Endodermal cell (in vitro differentiated cells): Measurements from ENCODE around the gene ACSS1. TPM values are rescaled to one million over a fixed set of nuclear protein-coding genes. Genes with fewer than 3 reads are reported as not detected.

Experiments
- DNase-seq: peaks from one replicate; pipeline ENCODE4 v3.0.0-alpha.2; 2017
- H3K27ac ChIP-seq: 2 replicates; pipeline ENCODE4 v1.5.1; 2013; ENCODE audit warnings: mild to moderate bottlenecking, low read depth, low read length, moderate library complexity
- H3K27me3 ChIP-seq: 2 replicates; pipeline ENCODE4 v1.6.1; 2013; ENCODE audit warnings: mild to moderate bottlenecking, low read length, moderate library complexity; ENCODE audit not compliant: insufficient read depth, control insufficient read depth, poor library complexity, severe bottlenecking
- H3K36me3 ChIP-seq: 2 replicates; pipeline ENCODE4 v1.7.0; 2013; ENCODE audit warnings: mild to moderate bottlenecking, low read length, moderate library complexity; ENCODE audit not compliant: control insufficient read depth, insufficient read depth
- H3K4me1 ChIP-seq: one replicate; pipeline ENCODE4 v1.7.0; 2013; ENCODE audit warnings: low read length; ENCODE audit not compliant: control insufficient read depth, insufficient read depth
- H3K4me3 ChIP-seq: 2 replicates; pipeline ENCODE4 v1.5.1; 2013; ENCODE audit warnings: mild to moderate bottlenecking, low read length, moderate library complexity
- H3K9ac ChIP-seq: 2 replicates; pipeline ENCODE4 v1.6.1; 2013; ENCODE audit warnings: mild to moderate bottlenecking, low read length, moderate library complexity; ENCODE audit not compliant: poor library complexity, severe bottlenecking; ENCODE audit errors: extremely low read depth
- H3K9me3 ChIP-seq: 2 replicates; pipeline ENCODE4 v1.6.1; 2013; ENCODE audit warnings: mild to moderate bottlenecking, low read length, moderate library complexity; ENCODE audit not compliant: control insufficient read depth
- H3K27ac Mint-ChIP-seq: 2 replicates; pipeline ENCODE4 v1.8.0; 2020; ENCODE audit warnings: mixed read lengths
- H3K27me3 Mint-ChIP-seq: 2 replicates; pipeline ENCODE4 v1.8.0; 2021; ENCODE audit warnings: mild to moderate bottlenecking, mixed read lengths; ENCODE audit not compliant: insufficient read depth
- H3K36me3 Mint-ChIP-seq: 2 replicates; pipeline ENCODE4 v1.8.0; 2020; ENCODE audit warnings: low read depth, mixed read lengths
- H3K4me1 Mint-ChIP-seq: 2 replicates; pipeline ENCODE4 v1.8.0; 2020; ENCODE audit warnings: mixed read lengths
- H3K4me3 Mint-ChIP-seq: 2 replicates; pipeline ENCODE4 v1.8.0; 2020; ENCODE audit warnings: mild to moderate bottlenecking, moderate library complexity, mixed read lengths
- H3K9me3 Mint-ChIP-seq: 2 replicates; pipeline ENCODE4 v1.8.0; 2020; ENCODE audit warnings: mild to moderate bottlenecking, mixed read lengths
- WGBS, 2 experiments: methylation state at CpG; one replicate each; pipeline versions ENCODE4 v1.1.5 to v1.1.7; 2013; ENCODE audit warnings: missing lambda C conversion rate in 2 of 2, mixed read lengths in 1 of 2; ENCODE audit not compliant: insufficient coverage in 1 of 2, insufficient read length in 1 of 2; 5-methylcytosine and 5-hydroxymethylcytosine counted together
- total RNA-seq, 2 donors: library from RNA; stranded (reverse); fragmentation: NEBNext Ultra II Directional in 1 of 2; extraction: Animal tissue kit (Norgen Biotek cat#: 25700) in 1 of 2; gene quantifications; 2 replicates in 1 of 2; 3 replicates in 1 of 2; pipeline ENCODE4 v1.2.1, GENCODE V29; 2021
- TF ChIP-seq, protein P1 (sequence below): fragments of 200-600 bp; sonication (generic); conservative IDR thresholded peaks from 2 replicates; pipeline ENCODE4 v1.5.0; 2021; ENCODE audit warnings: antibody characterized with exemption, mild to moderate bottlenecking

Gene ACSS1
- total RNA-seq, 2 donors from 2014 or later = 0.22 TPM; not detected in 1

DNA sequence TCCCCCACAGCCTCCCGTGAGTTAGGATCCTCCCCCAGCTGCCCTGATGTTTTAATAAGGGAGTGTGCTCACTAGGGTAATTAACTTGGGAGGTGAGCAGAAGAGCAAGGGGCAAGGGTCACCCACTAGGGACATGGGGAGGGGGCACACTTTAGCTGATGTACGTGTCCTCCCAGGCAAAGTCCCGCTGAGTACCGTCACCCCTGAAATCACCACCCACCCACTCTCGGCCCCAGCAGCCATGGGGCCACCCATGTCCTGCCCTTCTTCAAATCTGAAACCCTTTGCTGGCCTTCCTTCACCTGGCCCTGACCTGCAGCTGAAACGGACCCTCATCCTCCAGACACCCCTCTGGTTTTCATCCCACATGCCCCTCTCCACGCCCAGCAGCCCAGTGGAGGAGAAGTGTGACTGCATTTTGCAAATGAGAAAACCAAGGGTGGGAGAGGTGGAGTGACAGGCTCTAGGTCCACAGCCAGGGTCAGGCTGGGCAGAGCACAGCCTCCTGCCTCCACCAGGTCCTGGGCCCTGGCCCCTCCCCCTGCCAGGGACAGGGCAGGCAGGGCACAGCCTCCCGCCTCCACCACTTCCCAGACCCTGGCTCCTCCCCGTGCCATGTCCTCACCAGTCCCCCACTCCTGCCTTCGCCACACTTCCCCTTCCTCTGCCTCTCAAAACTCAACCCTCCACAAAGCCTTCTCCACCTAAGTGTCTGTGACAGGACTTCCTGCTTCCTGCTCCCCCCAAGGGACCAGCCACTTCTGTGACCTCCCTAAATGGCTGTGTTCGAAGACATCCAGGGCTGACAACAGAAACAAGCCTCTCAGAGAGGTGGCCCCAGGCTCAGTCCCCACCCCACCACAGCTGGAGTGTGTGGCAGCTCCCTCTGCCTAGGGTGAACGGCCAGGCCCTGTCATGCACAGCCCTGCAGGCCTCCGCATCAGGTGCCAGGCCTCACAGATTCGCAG, 15.1 kb downstream of the ACSS1 start:
- Histone ChIP-seq H3K4me3 (no peak overlapping the region), H3K27me3 (peaks cover 6% of the 10 kb centered on the region), H3K36me3 (no peaks in the 10 kb centered on the region), H3K9me3 (no peaks in the 10 kb centered on the region), H3K27ac (no peak overlapping the region), H3K4me1 (no peaks in the 10 kb centered on the region), H3K9ac (no peak overlapping the region)
- no peaks in the 10 kb centered on the region for H3K4me1 Mint-ChIP-seq
- peaks cover 7% of the 10 kb centered on the region for H3K27me3 Mint-ChIP-seq
- H3K36me3 Mint-ChIP-seq = no peaks in the 10 kb centered on the region
- H3K27ac Mint-ChIP-seq = no peak overlapping the region
- DNase-seq = peak; percentile 57
- TF ChIP-seq, protein P1, sequence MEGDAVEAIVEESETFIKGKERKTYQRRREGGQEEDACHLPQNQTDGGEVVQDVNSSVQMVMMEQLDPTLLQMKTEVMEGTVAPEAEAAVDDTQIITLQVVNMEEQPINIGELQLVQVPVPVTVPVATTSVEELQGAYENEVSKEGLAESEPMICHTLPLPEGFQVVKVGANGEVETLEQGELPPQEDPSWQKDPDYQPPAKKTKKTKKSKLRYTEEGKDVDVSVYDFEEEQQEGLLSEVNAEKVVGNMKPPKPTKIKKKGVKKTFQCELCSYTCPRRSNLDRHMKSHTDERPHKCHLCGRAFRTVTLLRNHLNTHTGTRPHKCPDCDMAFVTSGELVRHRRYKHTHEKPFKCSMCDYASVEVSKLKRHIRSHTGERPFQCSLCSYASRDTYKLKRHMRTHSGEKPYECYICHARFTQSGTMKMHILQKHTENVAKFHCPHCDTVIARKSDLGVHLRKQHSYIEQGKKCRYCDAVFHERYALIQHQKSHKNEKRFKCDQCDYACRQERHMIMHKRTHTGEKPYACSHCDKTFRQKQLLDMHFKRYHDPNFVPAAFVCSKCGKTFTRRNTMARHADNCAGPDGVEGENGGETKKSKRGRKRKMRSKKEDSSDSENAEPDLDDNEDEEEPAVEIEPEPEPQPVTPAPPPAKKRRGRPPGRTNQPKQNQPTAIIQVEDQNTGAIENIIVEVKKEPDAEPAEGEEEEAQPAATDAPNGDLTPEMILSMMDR = no peak
- H3K4me3 Mint-ChIP-seq = no peak overlapping the region
- H3K9me3 Mint-ChIP-seq = no peaks in the 10 kb centered on the region
- WGBS, 2 experiments = 90 to 92% methylated on average over 7 to 14 of the region's 14 CpGs

DNA sequence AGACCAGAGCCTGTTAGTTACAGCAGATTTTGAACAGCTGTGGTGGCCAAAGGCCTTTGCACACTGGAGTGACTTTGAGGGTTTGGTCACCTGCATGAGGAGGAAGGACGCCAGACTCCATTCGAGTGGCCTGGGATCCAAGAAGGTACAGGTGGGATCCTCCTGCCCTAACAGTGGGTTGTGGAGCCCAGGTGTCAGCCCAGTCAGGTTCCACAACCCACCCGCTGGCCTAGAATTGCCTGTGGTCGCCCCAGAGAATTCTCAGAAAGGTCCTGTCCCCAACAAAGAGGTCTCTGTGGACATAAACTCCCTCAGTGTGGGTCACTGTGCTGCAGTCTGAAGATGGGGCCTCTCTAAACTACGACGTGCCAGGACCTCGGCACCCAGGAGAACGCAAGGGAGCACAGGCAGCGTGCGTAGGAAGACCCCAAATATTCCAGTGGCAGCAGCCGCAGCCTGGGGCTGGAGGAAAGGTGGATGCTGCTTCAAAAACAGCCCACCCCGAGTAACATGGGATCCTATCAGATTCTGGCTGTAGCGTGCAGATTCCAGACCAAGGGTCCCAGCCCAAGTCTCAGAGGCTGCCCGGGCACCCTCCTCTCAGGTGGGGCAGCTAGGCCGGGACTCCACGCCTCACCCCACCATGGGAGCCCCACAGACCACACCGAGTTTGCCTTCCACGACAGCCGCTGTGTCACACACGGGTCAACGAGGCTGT, 16.0 kb downstream of the ACSS1 start:
- Mint-ChIP-seq H3K9me3 (no peaks in the 10 kb centered on the region), H3K27me3 (peaks cover 2% of the 10 kb centered on the region), H3K27ac (no peak overlapping the region), H3K4me3 (no peak overlapping the region), H3K4me1 (no peaks in the 10 kb centered on the region), H3K36me3 (no peaks in the 10 kb centered on the region)
- Histone ChIP-seq H3K36me3 (no peaks in the 10 kb centered on the region), H3K27me3 (no peaks in the 10 kb centered on the region), H3K27ac (no peak overlapping the region), H3K9me3 (no peaks in the 10 kb centered on the region), H3K9ac (no peak overlapping the region), H3K4me1 (no peaks in the 10 kb centered on the region), H3K4me3 (no peak overlapping the region)
- TF ChIP-seq, protein P1 = no peak
- no peak for DNase-seq
- WGBS, 2 experiments = 90 to 95% methylated on average over 12 to 21 of the region's 21 CpGs

DNA sequence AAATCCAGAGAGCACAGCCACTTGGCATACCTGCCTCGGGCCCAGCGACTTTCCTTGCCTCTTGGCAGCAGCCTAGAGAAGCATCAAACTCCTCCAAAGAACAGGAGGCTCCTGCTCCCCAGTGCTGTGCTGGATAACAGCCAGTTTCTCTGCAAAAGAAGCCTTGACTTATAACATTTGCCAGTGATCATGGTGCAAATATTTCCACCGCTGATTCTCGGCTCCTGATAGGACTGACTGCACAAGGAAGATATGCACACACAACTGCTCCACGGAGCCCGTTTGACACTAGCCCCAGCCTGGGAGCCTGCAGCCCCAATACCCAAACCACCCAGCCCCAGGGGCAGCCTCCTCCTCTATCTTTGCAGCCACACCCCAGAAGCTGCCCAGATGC, 17.5 kb downstream of the ACSS1 start:
- Histone ChIP-seq H3K4me1 (no peaks in the 10 kb centered on the region), H3K36me3 (no peaks in the 10 kb centered on the region), H3K9ac (no peak overlapping the region), H3K9me3 (no peaks in the 10 kb centered on the region), H3K27ac (no peak overlapping the region), H3K27me3 (no peaks in the 10 kb centered on the region), H3K4me3 (no peak overlapping the region)
- Mint-ChIP-seq H3K4me3 (no peak overlapping the region), H3K9me3 (no peaks in the 10 kb centered on the region), H3K27me3 (peaks cover 3% of the 10 kb centered on the region), H3K4me1 (no peaks in the 10 kb centered on the region), H3K27ac (no peak overlapping the region), H3K36me3 (no peaks in the 10 kb centered on the region)
- TF ChIP-seq, protein P1 = no peak
- no peak for DNase-seq
- WGBS, 2 experiments = 89% methylated on average over 6 of the region's 6 CpGs
